IPS-20b (cell line): Measurements from ENCODE around the gene MOV10.
A peak's percentile ranks its signal among the peaks of the same experiment; 100 is the strongest.

Experiments used
- H3K27ac ChIP-seq: one replicate; pipeline ENCODE4 v1.5.1; 2013; ENCODE audit warnings: low read length
- H3K27me3 ChIP-seq: 2 replicates; pipeline ENCODE4 v1.6.1; 2013; ENCODE audit warnings: mild to moderate bottlenecking, low read length, inconsistent platforms; ENCODE audit not compliant: insufficient read depth
- H3K36me3 ChIP-seq: 2 replicates; pipeline ENCODE4 v1.6.1; 2013; ENCODE audit warnings: low read depth, mild to moderate bottlenecking, inconsistent platforms, low read length, moderate library complexity; ENCODE audit not compliant: insufficient read depth
- H3K4me1 ChIP-seq: 2 replicates; pipeline ENCODE4 v1.6.1; 2013; ENCODE audit warnings: mild to moderate bottlenecking, control low read depth, inconsistent platforms, low read length, moderate library complexity; ENCODE audit not compliant: insufficient read depth
- H3K4me3 ChIP-seq: 2 replicates; pipeline ENCODE4 v1.5.1; 2013; ENCODE audit warnings: mild to moderate bottlenecking, low read length, inconsistent platforms
- H3K9ac ChIP-seq: 2 replicates; pipeline ENCODE4 v1.6.1; 2013; ENCODE audit warnings: low read depth, mild to moderate bottlenecking, inconsistent platforms, low read length, moderate library complexity
- H3K9me3 ChIP-seq: 2 replicates; pipeline ENCODE4 v1.6.1; 2013; ENCODE audit warnings: mild to moderate bottlenecking, low read depth, low read length, inconsistent platforms; ENCODE audit not compliant: insufficient read depth

MOV10 gene

DNA sequence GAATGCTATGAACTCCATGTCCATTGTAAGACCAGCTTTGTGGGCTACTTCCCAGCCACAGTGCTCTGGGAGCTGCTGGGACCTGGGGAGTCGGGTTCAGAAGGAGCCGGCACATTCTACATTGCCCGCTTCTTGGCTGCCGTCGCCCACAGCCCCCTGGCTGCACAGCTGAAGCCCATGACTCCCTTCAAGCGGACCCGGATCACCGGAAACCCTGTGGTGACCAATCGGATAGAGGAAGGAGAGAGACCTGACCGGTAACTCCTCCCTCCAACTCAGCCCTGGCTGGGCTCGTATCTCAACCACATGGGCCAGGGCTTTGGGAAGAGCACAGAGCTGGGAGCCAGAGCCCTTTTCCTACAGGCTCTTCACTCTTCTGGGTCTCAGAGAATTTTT lies 15.4 kb downstream of the MOV10 start:
- no peak overlapping the region for H3K27ac ChIP-seq
- H3K4me1 ChIP-seq: peaks cover 5% of the 10 kb centered on the region; the same call in 1 of the 2 replicates
- H3K27me3 ChIP-seq: no peaks in the 10 kb centered on the region
- peaks cover 48% of the 10 kb centered on the region for H3K36me3 ChIP-seq
- H3K4me3 ChIP-seq: no peak overlapping the region
- no peak overlapping the region for H3K9ac ChIP-seq
- H3K9me3 ChIP-seq: no peaks in the 10 kb centered on the region

GRCh38 chr1:112692681-112693080 lies 18.2 kb downstream of the MOV10 start:
- Histone ChIP-seq H3K9me3 (no peaks in the 10 kb centered on the region), H3K4me3 (no peak overlapping the region), H3K27me3 (no peaks in the 10 kb centered on the region), H3K4me1 (no peaks in the 10 kb centered on the region), H3K36me3 (peaks cover 72% of the 10 kb centered on the region), H3K9ac (no peak overlapping the region), H3K27ac (no peak overlapping the region)

DNA sequence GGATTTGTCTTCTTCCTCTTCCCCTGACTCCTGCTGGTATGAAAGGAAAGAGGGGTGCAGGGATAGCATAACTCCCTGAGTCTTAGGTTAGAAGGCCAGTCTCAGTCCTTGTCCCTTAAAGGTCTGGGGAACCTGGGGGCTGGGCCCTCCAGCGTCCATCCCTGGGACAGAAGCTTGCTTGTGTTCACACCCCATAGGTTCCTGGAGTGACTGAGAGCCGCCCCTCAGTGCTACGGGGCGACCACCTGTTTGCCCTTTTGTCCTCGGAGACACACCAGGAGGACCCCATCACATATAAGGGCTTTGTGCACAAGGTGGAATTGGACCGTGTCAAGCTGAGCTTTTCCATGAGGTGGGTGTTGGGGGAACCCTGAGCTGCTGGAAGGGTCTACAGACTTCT lies 19.4 kb downstream of the MOV10 start:
- Histone ChIP-seq H3K4me1 (peaks cover 6% of the 10 kb centered on the region; the same call in 1 of the 2 replicates), H3K9ac (no peak overlapping the region), H3K4me3 (no peak overlapping the region), H3K27me3 (peaks cover under 1% of the 10 kb centered on the region; the same call in 1 of the 2 replicates), H3K27ac (no peak overlapping the region), H3K36me3 (peaks cover 84% of the 10 kb centered on the region), H3K9me3 (no peaks in the 10 kb centered on the region)

DNA sequence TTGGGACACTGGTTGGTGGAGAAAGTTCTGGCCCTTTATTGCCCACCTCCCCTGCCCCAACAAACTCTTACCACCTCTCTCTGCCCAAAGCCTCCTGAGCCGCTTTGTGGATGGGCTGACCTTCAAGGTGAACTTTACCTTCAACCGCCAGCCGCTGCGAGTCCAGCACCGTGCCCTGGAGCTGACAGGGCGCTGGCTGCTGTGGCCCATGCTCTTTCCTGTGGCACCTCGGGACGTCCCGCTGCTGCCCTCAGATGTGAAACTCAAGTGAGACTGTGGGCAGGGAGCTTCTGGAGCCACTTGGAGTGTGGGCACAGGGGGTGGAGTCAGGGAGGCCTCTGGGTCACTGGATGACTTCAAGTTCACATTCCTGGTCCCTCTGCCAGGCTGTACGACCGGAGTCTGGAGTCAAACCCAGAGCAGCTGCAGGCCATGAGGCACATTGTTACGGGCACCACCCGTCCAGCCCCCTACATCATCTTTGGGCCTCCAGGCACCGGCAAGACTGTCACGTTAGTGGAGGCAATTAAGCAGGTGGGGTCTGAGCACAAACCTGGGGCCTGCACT lies 20.0 kb downstream of the MOV10 start:
- no peak overlapping the region for H3K9ac ChIP-seq
- peaks cover 12% of the 10 kb centered on the region for H3K4me1 ChIP-seq
- peaks cover 86% of the 10 kb centered on the region for H3K36me3 ChIP-seq
- no peaks in the 10 kb centered on the region for H3K9me3 ChIP-seq
- H3K27ac ChIP-seq: no peak overlapping the region
- H3K4me3 ChIP-seq: no peak overlapping the region
- H3K27me3 ChIP-seq: peaks cover 7% of the 10 kb centered on the region

DNA sequence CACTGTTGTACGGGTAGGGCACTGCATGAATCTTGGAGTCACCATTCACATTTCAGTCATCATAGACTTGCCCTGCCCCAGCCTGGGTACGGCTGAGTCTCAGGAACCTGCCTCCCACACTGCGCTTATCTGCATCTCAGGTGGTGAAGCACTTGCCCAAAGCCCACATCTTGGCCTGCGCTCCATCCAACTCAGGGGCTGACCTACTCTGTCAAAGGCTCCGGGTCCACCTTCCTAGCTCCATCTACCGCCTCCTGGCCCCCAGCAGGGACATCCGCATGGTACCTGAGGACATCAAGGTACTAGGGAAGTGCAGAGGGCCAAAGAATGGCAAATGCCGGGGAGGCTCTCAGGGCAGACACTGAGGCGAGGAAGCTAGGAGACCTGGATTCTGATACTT lies 20.8 kb downstream of the MOV10 start:
- Histone ChIP-seq H3K27ac (no peak overlapping the region), H3K4me3 (no peak overlapping the region), H3K9me3 (no peaks in the 10 kb centered on the region), H3K36me3 (peaks cover 87% of the 10 kb centered on the region), H3K9ac (no peak overlapping the region), H3K4me1 (peaks cover 21% of the 10 kb centered on the region), H3K27me3 (peaks cover 15% of the 10 kb centered on the region)

DNA sequence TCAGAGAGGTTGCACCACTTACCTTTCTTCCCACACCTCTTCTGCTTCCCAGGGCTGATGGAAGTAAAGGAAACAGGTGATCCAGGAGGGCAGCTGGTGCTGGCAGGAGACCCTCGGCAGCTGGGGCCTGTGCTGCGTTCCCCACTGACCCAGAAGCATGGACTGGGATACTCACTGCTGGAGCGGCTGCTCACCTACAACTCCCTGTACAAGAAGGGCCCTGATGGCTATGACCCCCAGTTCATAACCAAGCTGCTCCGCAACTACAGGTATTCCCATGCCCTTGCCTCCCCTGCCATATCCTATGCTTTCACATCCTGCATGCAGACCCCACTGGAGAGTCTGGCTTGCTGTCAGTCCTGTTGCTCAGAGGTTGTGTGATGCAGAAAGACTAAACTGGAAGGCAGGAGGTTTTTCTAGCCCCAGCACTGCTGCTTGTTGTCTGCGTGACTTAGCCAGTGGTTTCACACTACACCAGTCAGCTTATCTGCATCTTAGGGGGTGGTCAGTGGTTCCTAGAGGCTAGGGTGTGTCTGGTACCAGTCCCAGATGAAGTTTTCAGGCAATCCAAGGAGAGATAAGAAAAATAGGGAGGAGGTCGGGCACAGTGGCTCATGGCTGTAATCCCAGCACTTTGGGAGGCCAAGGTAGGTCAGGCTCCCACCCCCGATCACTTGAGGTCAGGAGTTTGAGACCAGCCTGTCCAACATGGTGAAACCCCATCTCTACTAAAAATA lies 22.3 kb downstream of the MOV10 start:
- Histone ChIP-seq H3K9ac (no peak overlapping the region), H3K36me3 (peaks cover 83% of the 10 kb centered on the region), H3K27ac (no peak overlapping the region)

GRCh38 chr1:112697781-112698201 lies 23.3 kb downstream of the MOV10 start:
- Histone ChIP-seq H3K4me3 (no peak overlapping the region), H3K4me1 (peaks cover 30% of the 10 kb centered on the region), H3K9ac (no peak overlapping the region), H3K27me3 (peaks cover 28% of the 10 kb centered on the region), H3K27ac (no peak overlapping the region), H3K9me3 (no peaks in the 10 kb centered on the region), H3K36me3 (peaks cover 74% of the 10 kb centered on the region)

More for the DNA sequence above, 22.3 kb downstream of the MOV10 start:
- Histone ChIP-seq H3K27me3 (peaks cover 18% of the 10 kb centered on the region), H3K4me3 (no peak overlapping the region), H3K4me1 (peaks cover 27% of the 10 kb centered on the region), H3K9me3 (no peaks in the 10 kb centered on the region)

DNA sequence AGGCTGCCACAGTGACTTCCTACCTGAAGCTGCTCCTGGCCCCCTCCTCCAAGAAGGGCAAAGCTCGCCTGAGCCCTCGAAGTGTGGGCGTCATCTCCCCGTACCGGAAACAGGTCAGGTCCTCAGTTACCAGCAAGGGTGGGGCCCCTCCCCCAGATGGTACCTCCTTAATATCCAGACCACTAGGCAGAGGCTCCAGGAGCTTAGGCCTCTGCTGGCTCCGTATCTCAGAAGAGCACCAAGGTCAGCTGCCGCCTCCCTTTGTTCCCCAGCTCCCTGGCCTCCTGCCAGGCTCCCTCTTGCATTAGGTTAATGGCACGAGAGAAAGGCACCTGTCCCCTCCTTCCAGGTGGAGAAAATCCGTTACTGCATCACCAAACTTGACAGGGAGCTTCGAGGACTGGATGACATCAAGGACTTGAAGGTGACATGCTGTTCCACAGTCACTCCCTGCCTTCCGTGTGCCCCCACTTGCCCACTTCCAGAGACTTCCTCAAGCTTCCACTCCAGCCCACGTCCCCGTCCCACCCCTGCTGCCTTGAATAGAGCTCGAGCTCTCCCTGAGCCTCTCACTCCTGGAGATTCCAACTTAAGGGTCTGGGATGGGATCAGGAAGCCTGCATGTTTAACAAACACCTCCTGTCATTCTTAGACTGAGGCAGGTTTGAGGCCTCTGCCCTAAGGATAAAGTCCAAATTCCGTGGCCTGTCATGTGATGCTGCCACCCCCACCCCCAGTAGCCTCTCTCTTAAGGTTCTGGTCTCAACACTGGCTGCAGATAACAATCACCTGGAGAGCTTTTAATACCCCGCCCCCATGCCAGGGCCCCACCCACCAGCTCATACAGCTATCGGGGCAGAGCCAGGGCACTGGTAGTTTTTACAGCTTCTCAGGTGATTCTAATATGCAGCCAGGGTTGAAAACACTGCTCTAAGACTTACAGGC lies 24.2 kb downstream of the MOV10 start:
- no peaks in the 10 kb centered on the region for H3K9me3 ChIP-seq
- H3K4me1 ChIP-seq: peaks cover 31% of the 10 kb centered on the region
- H3K27me3 ChIP-seq: peaks cover 36% of the 10 kb centered on the region
- H3K4me3 ChIP-seq: no peak overlapping the region
- no peak overlapping the region for H3K9ac ChIP-seq
- H3K36me3 ChIP-seq: peaks cover 72% of the 10 kb centered on the region
- H3K27ac ChIP-seq: no peak overlapping the region

DNA sequence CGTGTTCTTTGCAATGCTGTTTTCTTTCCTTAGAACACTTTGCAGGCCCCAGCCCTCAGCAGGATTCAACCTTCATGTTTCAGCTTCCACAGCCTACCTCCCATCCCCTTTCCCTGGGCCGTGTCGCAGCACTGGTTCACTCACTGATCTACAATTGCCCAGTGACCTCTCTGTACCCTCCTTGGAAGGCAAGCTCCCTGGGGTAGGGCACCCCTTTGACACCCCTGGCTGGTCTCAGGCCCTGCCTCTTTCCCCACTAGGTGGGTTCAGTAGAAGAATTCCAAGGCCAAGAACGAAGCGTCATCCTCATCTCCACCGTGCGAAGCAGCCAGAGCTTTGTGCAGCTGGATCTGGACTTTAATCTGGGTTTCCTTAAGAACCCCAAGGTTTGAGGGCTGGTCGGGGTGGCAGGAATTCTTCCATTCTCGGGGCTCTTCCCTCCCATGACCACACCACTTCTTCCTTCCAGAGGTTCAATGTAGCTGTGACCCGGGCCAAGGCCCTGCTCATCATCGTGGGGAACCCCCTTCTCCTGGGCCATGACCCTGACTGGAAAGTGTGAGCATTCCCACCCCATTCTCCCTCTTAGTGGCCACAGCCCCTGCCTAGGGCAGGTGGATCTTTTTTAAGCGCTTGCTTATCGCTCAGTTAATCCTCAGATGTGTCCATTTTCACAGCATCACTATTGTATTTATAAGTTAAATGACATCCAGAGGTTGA lies 25.1 kb downstream of the MOV10 start:
- Histone ChIP-seq H3K27ac (no peak overlapping the region), H3K36me3 (peaks cover 62% of the 10 kb centered on the region), H3K9me3 (no peaks in the 10 kb centered on the region), H3K4me3 (no peak overlapping the region), H3K9ac (no peak overlapping the region), H3K4me1 (peaks cover 39% of the 10 kb centered on the region), H3K27me3 (peaks cover 45% of the 10 kb centered on the region)

DNA sequence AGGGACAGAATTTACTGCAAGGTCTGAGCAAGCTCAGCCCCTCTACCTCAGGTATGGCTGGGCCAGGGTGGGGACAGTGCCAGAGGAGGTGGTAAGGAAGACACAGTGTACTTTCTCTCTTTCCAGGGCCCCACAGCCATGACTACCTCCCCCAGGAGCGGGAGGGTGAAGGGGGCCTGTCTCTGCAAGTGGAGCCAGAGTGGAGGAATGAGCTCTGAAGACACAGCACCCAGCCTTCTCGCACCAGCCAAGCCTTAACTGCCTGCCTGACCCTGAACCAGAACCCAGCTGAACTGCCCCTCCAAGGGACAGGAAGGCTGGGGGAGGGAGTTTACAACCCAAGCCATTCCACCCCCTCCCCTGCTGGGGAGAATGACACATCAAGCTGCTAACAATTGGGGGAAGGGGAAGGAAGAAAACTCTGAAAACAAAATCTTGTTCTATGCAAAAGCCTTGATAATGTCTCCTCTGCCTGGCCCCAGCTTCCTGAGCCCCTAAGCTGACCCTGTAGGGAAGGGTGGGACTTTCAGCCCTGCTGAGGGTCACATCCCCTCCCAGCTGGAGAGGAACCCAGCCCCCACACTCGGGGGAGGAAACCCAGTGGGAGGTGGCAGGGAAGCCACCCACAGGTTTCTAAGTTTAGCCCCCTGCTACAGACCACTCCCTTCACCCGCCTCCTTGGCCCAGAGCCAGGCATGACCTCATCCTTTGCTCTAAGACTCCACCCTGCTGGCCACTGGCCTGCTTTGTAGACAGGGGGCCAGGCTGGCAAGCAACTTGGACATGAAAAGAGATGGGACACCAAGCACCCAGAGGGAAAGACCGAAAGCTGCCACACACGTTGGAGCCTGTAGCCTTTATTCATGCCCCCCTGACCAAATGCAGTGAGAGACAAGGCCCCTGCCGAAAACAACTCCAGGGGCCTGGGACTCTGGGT lies 26.1 kb downstream of the MOV10 start:
- H3K27ac ChIP-seq: no peak overlapping the region
- H3K36me3 ChIP-seq: peaks cover 53% of the 10 kb centered on the region
- peaks cover 44% of the 10 kb centered on the region for H3K4me1 ChIP-seq
- H3K9ac ChIP-seq: 0 out of 2 replicates have a peak overlapping the region, but pooled peaks have one; percentile 11
- no peaks in the 10 kb centered on the region for H3K9me3 ChIP-seq
- H3K4me3 ChIP-seq: no peak overlapping the region
- peaks cover 46% of the 10 kb centered on the region for H3K27me3 ChIP-seq
